HepG2 (cell line): ENCODE data around the gene TMEM143. TPM values are rescaled to one million over a fixed set of nuclear protein-coding genes. Genes with fewer than 3 reads are reported as not detected.
A peak's percentile ranks its signal among the peaks of the same experiment; 100 is the strongest.

Experiments used
- ARHGAP35 ChIP-seq: sonication (generic); formaldehyde crosslinking; IDR thresholded peaks from 2 replicates; pipeline ENCODE4 v1.9.0; 2022; ENCODE audit warnings: mild to moderate bottlenecking, inconsistent platforms, moderate library complexity, missing genetic modification reagents, borderline replicate concordance
- ATF7-NPFF ChIP-seq: sonication (generic); formaldehyde crosslinking; IDR thresholded peaks from 2 replicates; pipeline ENCODE4 v1.8.1; 2023; ENCODE audit warnings: mild to moderate bottlenecking, low read depth, missing genetic modification reagents, moderate library complexity
- CC2D1A ChIP-seq: sonication (generic); formaldehyde crosslinking; IDR thresholded peaks from 2 replicates; pipeline ENCODE4 v1.8.1; 2023; ENCODE audit warnings: mild to moderate bottlenecking, missing genetic modification reagents
- FOSL1 ChIP-seq: sonication (generic); formaldehyde crosslinking; IDR thresholded peaks from 2 replicates; pipeline ENCODE4 v1.9.0; 2021; ENCODE audit warnings: missing genetic modification reagents, borderline replicate concordance
- GATA4 ChIP-seq: sonication (generic); IDR thresholded peaks from 2 replicates; pipeline ENCODE4 v1.6.1; 2016; ENCODE audit warnings: antibody characterized with exemption, low read depth, borderline replicate concordance
- GATAD2A ChIP-seq: IDR thresholded peaks from 2 replicates; pipeline ENCODE4 v1.6.1; 2016
- MEIS2 ChIP-seq: sonication (generic); formaldehyde crosslinking; IDR thresholded peaks from 2 replicates; pipeline ENCODE4 v1.9.0; 2021; ENCODE audit warnings: mild to moderate bottlenecking, missing genetic modification reagents
- RBAK ChIP-seq: sonication (generic); formaldehyde crosslinking; IDR thresholded peaks from 2 replicates; pipeline ENCODE4 v1.5.1; 2020; ENCODE audit warnings: mild to moderate bottlenecking, missing genetic modification reagents
- RCOR2 ChIP-seq: IDR thresholded peaks from 2 replicates; pipeline ENCODE4 v1.6.1; 2016; ENCODE audit warnings: missing biosample characterization, missing genetic modification reagents
- SIN3A ChIP-seq: IDR thresholded peaks from 2 replicates; pipeline ENCODE4 v1.6.1; 2011; ENCODE audit warnings: low read depth, mild to moderate bottlenecking, control low read depth, low read length, borderline replicate concordance
- SOX6 ChIP-seq, 2 experiments: fragments of 450-650 bp in 1 of 2; sonication (generic) in 1 of 2; formaldehyde crosslinking in 1 of 2; IDR thresholded peaks; 2 replicates each; pipeline versions ENCODE4 v1.4.0 to v1.6.1; 2017 to 2020; ENCODE audit warnings: antibody characterized with exemption in 1 of 2, mild to moderate bottlenecking in 1 of 2, missing genetic modification reagents in 1 of 2
- SRY ChIP-seq: sonication (generic); formaldehyde crosslinking; IDR thresholded peaks from 2 replicates; pipeline ENCODE4 v1.8.0; 2022; ENCODE audit warnings: mild to moderate bottlenecking, missing genetic modification reagents
- ZBTB43 ChIP-seq: sonication (generic); formaldehyde crosslinking; conservative IDR thresholded peaks from 2 replicates; pipeline ENCODE4 v1.4.0; 2020; ENCODE audit warnings: missing genetic modification reagents
- ZBTB8A ChIP-seq: sonication (generic); formaldehyde crosslinking; IDR thresholded peaks from 2 replicates; pipeline ENCODE4 v1.4.0; 2020; ENCODE audit warnings: mild to moderate bottlenecking, low read depth, missing genetic modification reagents, borderline replicate concordance
- ZMAT5 ChIP-seq: sonication (generic); formaldehyde crosslinking; IDR thresholded peaks from 2 replicates; pipeline ENCODE4 v1.5.0; 2020; ENCODE audit warnings: mild to moderate bottlenecking, low read depth, missing genetic modification reagents, borderline replicate concordance
- ZMYM3 ChIP-seq: sonication (generic); formaldehyde crosslinking; IDR thresholded peaks from 2 replicates; pipeline ENCODE4 v1.5.1; 2020; ENCODE audit warnings: mild to moderate bottlenecking, missing genetic modification reagents
- ZNF234 ChIP-seq: sonication (generic); formaldehyde crosslinking; conservative IDR thresholded peaks from 2 replicates; pipeline ENCODE4 v1.5.1; 2020; ENCODE audit warnings: mild to moderate bottlenecking, missing genetic modification reagents
- ZNF263 ChIP-seq: sonication (generic); formaldehyde crosslinking; IDR thresholded peaks from 2 replicates; pipeline ENCODE4 v1.4.0; 2020; ENCODE audit warnings: missing genetic modification reagents
- ZNF558 ChIP-seq: sonication (generic); formaldehyde crosslinking; IDR thresholded peaks from 2 replicates; pipeline ENCODE4 v1.9.0; 2022; ENCODE audit warnings: mild to moderate bottlenecking, missing genetic modification reagents, borderline replicate concordance
- ZNF7 ChIP-seq: IDR thresholded peaks from 2 replicates; pipeline ENCODE4 v1.6.1; 2016; ENCODE audit warnings: missing biosample characterization, missing genetic modification reagents
- ZNF788 ChIP-seq: sonication (generic); formaldehyde crosslinking; IDR thresholded peaks from 2 replicates; pipeline ENCODE4 v1.5.0; 2020; ENCODE audit warnings: mild to moderate bottlenecking, missing genetic modification reagents, borderline replicate concordance
- ZNF879 ChIP-seq: sonication (generic); formaldehyde crosslinking; IDR thresholded peaks from 2 replicates; pipeline ENCODE4 v1.8.1; 2023; ENCODE audit warnings: missing genetic modification reagents
- ZSCAN31 ChIP-seq: sonication (generic); formaldehyde crosslinking; IDR thresholded peaks from 2 replicates; pipeline ENCODE4 v1.5.0; 2020; ENCODE audit warnings: low read depth, mild to moderate bottlenecking, missing genetic modification reagents
- polyA plus RNA-seq, 8 experiments: library from polyadenylated mRNA; depleted of rRNA in 3 of 8; stranded (reverse) in 7 of 8; unstranded in 1 of 8; fragments of >200 nt; fragmentation: Illumina TruSeq in 4 of 8; extraction: Trizol in 4 of 8; gene quantifications; 2 replicates each; pipeline versions ENCODE4 v1.2.1 to v1.2.3, GENCODE V29; 2011 to 2016; ENCODE audit warnings: low read depth in 4 of 8, missing spikeins in 1 of 8, mixed read lengths in 1 of 8; ENCODE audit not compliant: insufficient read depth in 1 of 8
- total RNA-seq, 5 experiments: library from RNA; depleted of rRNA; stranded (reverse); fragments of >200 nt; fragmentation: Illumina TruSeq; extraction: Trizol; gene quantifications; 2 replicates each; pipeline ENCODE4 v1.2.3, GENCODE V29; 2016; ENCODE audit warnings: low read depth in 1 of 5
- TF ChIP-seq, protein P1 (sequence below): sonication (generic); IDR thresholded peaks from 2 replicates; pipeline ENCODE4 v1.6.1; 2016; ENCODE audit warnings: low read depth, borderline replicate concordance
- TF ChIP-seq, protein P2 (sequence below): sonication (generic); formaldehyde crosslinking; IDR thresholded peaks from 2 replicates; pipeline ENCODE4 v1.8.0; 2022; ENCODE audit warnings: mild to moderate bottlenecking, missing genetic modification reagents, moderate library complexity

Gene TMEM143
- total and polyA plus RNA-seq, 2 of the 13 experiments (the other 11 are each of a cell fraction or from before 2014, with no cell fraction given): 7.7 to 11.3 TPM

GRCh38 chr19:48290771-48291488, 72.8 kb downstream of the TMEM143 start (continued):
- TF ChIP-seq, protein P1, sequence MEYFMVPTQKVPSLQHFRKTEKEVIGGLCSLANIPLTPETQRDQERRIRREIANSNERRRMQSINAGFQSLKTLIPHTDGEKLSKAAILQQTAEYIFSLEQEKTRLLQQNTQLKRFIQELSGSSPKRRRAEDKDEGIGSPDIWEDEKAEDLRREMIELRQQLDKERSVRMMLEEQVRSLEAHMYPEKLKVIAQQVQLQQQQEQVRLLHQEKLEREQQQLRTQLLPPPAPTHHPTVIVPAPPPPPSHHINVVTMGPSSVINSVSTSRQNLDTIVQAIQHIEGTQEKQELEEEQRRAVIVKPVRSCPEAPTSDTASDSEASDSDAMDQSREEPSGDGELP: no peak
- TF ChIP-seq ZNF234 (CRISPR knock-in tag) (no peak), ZMAT5 (CRISPR knock-in tag) (no peak), ZBTB8A (CRISPR knock-in tag) (no peak), ATF7-NPFF (peak; percentile 69; the same call in 1 of the 2 replicates), ZNF263 (CRISPR knock-in tag) (no peak), FOSL1 (CRISPR knock-in tag) (no peak), ZSCAN31 (CRISPR knock-in tag) (0 out of 2 replicates have a peak, but pooled peaks have one; percentile 61), ZBTB43 (CRISPR knock-in tag) (no peak), ZNF879 (CRISPR knock-in tag) (no peak), ARHGAP35 (no peak; the same call in 1 of the 2 replicates), GATA4 (no peak), ZMYM3 (CRISPR knock-in tag) (peak; percentile 95), GATAD2A (0 out of 2 replicates have a peak, but pooled peaks have one; percentile 14), SRY (CRISPR knock-in tag) (peak; percentile 35; the same call in 1 of the 2 replicates), SIN3A (no peak), CC2D1A (CRISPR knock-in tag) (no peak), RBAK (CRISPR knock-in tag) (no peak), ZNF788 (CRISPR knock-in tag) (peak; percentile 61), RCOR2 (CRISPR knock-in tag) (no peak), MEIS2 (no peak), ZNF7 (CRISPR knock-in tag) (no peak), ZNF558 (CRISPR knock-in tag) (no peak), SOX6 (IDR thresholded peaks at IDR 0.05) (no peak), SOX6 (CRISPR knock-in tag; IDR thresholded peaks at IDR 0.05) (0 out of 2 replicates have a peak, but pooled peaks have one; percentile 19)
- TF ChIP-seq, protein P2, sequence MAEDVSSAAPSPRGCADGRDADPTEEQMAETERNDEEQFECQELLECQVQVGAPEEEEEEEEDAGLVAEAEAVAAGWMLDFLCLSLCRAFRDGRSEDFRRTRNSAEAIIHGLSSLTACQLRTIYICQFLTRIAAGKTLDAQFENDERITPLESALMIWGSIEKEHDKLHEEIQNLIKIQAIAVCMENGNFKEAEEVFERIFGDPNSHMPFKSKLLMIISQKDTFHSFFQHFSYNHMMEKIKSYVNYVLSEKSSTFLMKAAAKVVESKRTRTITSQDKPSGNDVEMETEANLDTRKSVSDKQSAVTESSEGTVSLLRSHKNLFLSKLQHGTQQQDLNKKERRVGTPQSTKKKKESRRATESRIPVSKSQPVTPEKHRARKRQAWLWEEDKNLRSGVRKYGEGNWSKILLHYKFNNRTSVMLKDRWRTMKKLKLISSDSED (CRISPR knock-in tag): no peak
